SJSA1 (cell line): ENCODE measurements around the gene SLCO2A1. TPM values are rescaled to one million over a fixed set of nuclear protein-coding genes. Genes with fewer than 3 reads are reported as not detected.

Experiments used
- DNase-seq, 2 experiments: peaks; one replicate each; pipeline ENCODE4 v3.0.0-alpha.2; 2015 to 2020; ENCODE audit warnings: low spot score in 2 of 2, low read depth in 1 of 2
- H3K27ac ChIP-seq: fragments of 250-450 bp; sonication (Bioruptor Pico); 2 replicates; pipeline ENCODE4 v1.5.1; 2020; ENCODE audit warnings: mild to moderate bottlenecking, moderate library complexity
- H3K27me3 ChIP-seq: fragments of 250-450 bp; sonication (Bioruptor Pico); replicated peaks from 2 replicates; pipeline ENCODE4 v1.5.1; 2020; ENCODE audit warnings: mild to moderate bottlenecking, moderate library complexity
- H3K36me3 ChIP-seq: fragments of 250-450 bp; sonication (Bioruptor Pico); 2 replicates; pipeline ENCODE4 v1.5.1; 2020; ENCODE audit warnings: mild to moderate bottlenecking
- H3K4me1 ChIP-seq: fragments of 250-450 bp; sonication (Bioruptor Pico); replicated peaks from 2 replicates; pipeline ENCODE4 v1.6.1; 2021; ENCODE audit warnings: mild to moderate bottlenecking
- H3K4me3 ChIP-seq: fragments of 250-450 bp; sonication (Bioruptor Pico); 2 replicates; pipeline ENCODE4 v1.5.1; 2020; ENCODE audit warnings: mild to moderate bottlenecking
- H3K9me3 ChIP-seq: fragments of 250-450 bp; sonication (Bioruptor Pico); replicated peaks from 2 replicates; pipeline ENCODE4 v1.5.1; 2020; ENCODE audit warnings: mild to moderate bottlenecking
- total RNA-seq: library from RNA; depleted of rRNA; stranded (reverse); fragments of >200 nt; shearing (Covaris generic); gene quantifications from 2 replicates; pipeline ENCODE4 v1.2.3, GENCODE V29; 2014

Gene SLCO2A1
- total RNA-seq, 1 experiment from 2014 or later: 0.16 TPM

DNA sequence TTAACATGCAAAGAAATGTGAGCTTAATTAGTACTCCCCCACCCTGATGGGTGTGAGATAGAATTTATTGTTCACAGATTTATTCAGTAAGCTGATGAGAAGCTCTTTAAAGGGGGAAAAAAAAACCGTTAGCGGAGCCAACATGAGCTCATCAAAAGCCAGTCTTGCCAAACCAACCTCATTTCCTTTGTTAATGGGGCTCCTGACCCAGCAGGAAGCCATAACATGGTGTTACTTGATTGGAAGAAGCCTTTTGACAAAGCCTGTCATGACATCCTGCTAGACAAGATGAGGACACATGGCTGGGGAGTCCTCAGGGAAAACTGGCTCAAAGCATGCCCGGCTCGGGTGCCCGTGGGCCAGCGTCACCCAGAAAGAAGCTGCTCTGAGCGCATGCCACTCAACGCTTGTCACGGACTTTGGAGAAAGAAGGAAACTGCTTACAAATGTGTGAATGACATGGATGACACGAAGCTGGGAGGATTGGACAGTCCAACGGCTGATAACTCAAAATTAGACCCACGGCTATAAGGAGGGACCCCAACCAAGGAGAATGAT is 64.6 kb downstream of the SLCO2A1 start:
- Histone ChIP-seq H3K4me3 (no peak overlapping the region), H3K36me3 (no peaks in the 10 kb centered on the region), H3K4me1 (no peaks in the 10 kb centered on the region), H3K9me3 (no peaks in the 10 kb centered on the region), H3K27me3 (no peaks in the 10 kb centered on the region), H3K27ac (no peak overlapping the region)
- DNase-seq: no peak

DNA sequence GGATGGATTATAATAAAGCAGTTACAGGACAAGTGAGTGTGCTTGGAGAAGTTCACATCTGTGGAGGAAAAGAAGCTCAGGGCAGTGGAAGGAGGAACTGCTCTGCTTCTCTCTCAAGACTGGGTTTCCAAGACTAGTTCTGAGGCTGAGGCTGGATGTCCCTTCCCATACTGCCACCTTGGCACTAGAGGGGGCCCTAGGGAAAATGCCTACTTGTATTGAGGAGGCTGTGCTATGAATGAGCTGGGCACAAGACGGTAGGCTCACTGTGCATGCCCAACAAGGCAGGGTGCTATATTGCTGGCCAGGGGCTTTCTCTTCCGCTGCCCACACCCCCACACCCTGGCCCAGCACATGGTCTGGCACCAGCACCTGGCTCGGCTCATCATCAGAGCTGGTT is 65.2 kb downstream of the SLCO2A1 start:
- H3K27me3 ChIP-seq: no peaks in the 10 kb centered on the region
- no peaks in the 10 kb centered on the region for H3K4me1 ChIP-seq
- DNase-seq: no peak
- no peak overlapping the region for H3K27ac ChIP-seq
- no peaks in the 10 kb centered on the region for H3K9me3 ChIP-seq
- H3K4me3 ChIP-seq: no peak overlapping the region
- H3K36me3 ChIP-seq: no peaks in the 10 kb centered on the region

- Histone ChIP-seq H3K4me3 (no peak overlapping the region), H3K27ac (no peak overlapping the region), H3K36me3 (no peaks in the 10 kb centered on the region), H3K9me3 (no peaks in the 10 kb centered on the region), H3K4me1 (no peaks in the 10 kb centered on the region), H3K27me3 (no peaks in the 10 kb centered on the region)
- DNase-seq: no peak
Observed at GRCh38 chr3:133963657-133964396, 65.9 kb downstream of the SLCO2A1 start.

- Histone ChIP-seq H3K27ac (no peak overlapping the region), H3K4me1 (no peaks in the 10 kb centered on the region), H3K27me3 (no peaks in the 10 kb centered on the region), H3K36me3 (no peaks in the 10 kb centered on the region), H3K4me3 (no peak overlapping the region), H3K9me3 (no peaks in the 10 kb centered on the region)
- no peak for DNase-seq
Observed at GRCh38 chr3:133962849-133963248, 66.9 kb downstream of the SLCO2A1 start.

GRCh38 chr3:133958071-133958805 is 71.5 kb downstream of the SLCO2A1 start:
- H3K27me3 ChIP-seq: no peaks in the 10 kb centered on the region
- H3K27ac ChIP-seq: no peak overlapping the region
- H3K4me1 ChIP-seq: no peaks in the 10 kb centered on the region
- DNase-seq: no peak
- no peaks in the 10 kb centered on the region for H3K36me3 ChIP-seq
- H3K4me3 ChIP-seq: no peak overlapping the region
- no peaks in the 10 kb centered on the region for H3K9me3 ChIP-seq

DNA sequence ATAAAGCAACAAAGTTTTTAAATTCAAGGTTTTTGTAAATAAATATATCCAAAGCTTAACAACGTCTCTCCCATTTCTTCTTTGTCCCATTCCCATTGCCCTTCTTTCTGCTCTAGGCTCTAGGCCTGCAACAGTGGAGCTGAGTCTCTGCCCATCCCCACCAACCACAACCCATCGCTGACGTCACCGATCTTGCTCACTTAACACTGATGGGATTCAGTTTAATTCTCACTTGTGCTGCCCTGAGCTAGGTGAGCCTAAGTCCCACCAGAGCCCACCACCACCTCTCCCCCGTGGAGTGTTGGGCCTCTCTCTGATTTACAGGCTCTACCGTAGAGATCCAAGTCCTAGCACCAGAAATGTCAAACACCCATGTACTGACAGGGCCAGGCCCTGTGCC is 72.7 kb downstream of the SLCO2A1 start:
- Histone ChIP-seq H3K4me1 (no peaks in the 10 kb centered on the region), H3K27ac (no peak overlapping the region), H3K4me3 (no peak overlapping the region), H3K36me3 (no peaks in the 10 kb centered on the region), H3K27me3 (no peaks in the 10 kb centered on the region), H3K9me3 (no peaks in the 10 kb centered on the region)
- no peak for DNase-seq

GRCh38 chr3:133956353-133956752 is 73.4 kb downstream of the SLCO2A1 start:
- Histone ChIP-seq H3K9me3 (no peaks in the 10 kb centered on the region), H3K27me3 (no peaks in the 10 kb centered on the region), H3K27ac (no peak overlapping the region), H3K36me3 (no peaks in the 10 kb centered on the region), H3K4me1 (no peaks in the 10 kb centered on the region), H3K4me3 (no peak overlapping the region)
- DNase-seq: no peak

DNA sequence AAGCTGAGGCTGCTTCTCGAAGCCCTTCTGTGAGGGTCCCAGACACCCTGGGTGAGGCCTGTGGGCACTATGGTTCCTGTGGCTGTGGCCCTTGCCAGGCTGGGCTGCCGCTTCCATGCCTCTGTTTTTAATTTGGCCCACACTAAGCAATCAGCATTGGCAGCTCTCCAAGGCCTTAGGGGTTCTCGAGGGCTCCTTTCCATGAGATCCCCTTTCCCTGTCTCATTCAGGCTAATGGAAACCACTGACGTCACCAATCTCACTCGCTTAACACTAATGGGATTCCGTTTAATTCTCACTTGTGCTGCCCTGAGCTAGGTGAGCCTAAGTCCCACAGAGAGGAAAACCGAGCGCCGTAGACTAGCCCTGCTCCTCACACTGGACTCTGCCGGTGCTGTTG is 73.8 kb downstream of the SLCO2A1 start:
- no peak overlapping the region for H3K27ac ChIP-seq

DNA sequence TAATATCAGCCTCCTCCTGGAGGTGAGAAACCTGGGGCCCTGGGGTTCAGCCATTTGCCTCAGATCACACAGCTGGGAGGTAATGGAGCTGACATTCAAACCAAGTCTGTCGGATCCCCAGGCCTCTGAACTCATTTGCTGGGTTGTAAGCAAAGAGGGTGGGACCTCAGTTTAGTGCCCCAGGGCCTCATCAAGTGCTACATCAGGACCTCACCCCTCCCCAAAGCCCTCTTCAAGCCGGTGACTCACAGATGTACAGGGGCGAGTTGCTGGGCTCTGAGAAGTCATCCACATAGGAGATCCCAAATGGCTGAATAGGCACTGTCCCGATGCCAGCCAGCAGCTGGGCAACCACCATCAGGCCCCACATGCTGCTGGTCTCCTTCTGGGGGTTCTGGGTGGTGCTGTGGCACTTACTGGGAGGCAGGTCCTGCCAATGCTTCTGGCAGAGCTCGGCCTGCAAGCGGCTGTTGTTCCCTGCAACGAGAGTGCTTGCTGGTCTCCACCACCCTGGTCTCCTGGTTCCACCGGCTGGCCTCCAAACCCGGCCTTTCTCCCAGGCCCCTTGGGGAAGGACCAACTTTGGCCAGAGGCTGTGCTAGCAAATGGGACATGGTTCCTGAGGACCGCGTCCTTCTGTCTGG is 74.9 kb downstream of the SLCO2A1 start:
- Histone ChIP-seq H3K36me3 (no peaks in the 10 kb centered on the region), H3K27ac (no peak overlapping the region), H3K9me3 (no peaks in the 10 kb centered on the region), H3K27me3 (no peaks in the 10 kb centered on the region), H3K4me1 (no peaks in the 10 kb centered on the region), H3K4me3 (no peak overlapping the region)
- no peak for DNase-seq

More for the DNA sequence above, 73.8 kb downstream of the SLCO2A1 start:
- Histone ChIP-seq H3K4me1 (no peaks in the 10 kb centered on the region), H3K9me3 (no peaks in the 10 kb centered on the region), H3K36me3 (no peaks in the 10 kb centered on the region), H3K4me3 (no peak overlapping the region), H3K27me3 (no peaks in the 10 kb centered on the region)
- DNase-seq: no peak

DNA sequence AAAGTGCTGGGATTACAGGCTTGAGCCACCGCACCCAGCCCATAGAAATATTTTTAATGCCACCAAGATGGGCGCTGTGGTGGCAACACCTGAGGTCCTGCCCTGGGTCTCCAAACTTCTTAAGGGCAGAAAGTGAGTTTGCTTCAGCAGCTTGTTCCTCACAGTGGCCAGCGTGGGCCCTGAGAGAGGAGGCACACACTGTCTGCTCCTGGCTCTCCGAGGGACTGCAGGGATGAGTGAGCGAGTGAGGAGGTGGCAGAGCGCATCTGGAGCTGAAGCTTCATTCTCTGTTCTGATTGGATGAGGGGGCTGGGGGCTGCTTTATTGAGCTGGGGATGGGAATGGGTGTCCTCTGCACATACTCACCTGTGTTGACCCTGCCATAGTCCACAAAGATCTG is 76.4 kb downstream of the SLCO2A1 start:
- DNase-seq: no peak
- Histone ChIP-seq H3K4me1 (peaks cover 3% of the 10 kb centered on the region; the same call in 1 of the 2 replicates), H3K27me3 (no peaks in the 10 kb centered on the region), H3K27ac (no peak overlapping the region), H3K4me3 (no peak overlapping the region), H3K9me3 (no peaks in the 10 kb centered on the region), H3K36me3 (no peaks in the 10 kb centered on the region)

GRCh38 chr3:133949438-133949837 is 80.3 kb downstream of the SLCO2A1 start:
- no peaks in the 10 kb centered on the region for H3K27me3 ChIP-seq
- H3K27ac ChIP-seq: no peak overlapping the region
- no peak overlapping the region for H3K4me3 ChIP-seq
- peaks cover 19% of the 10 kb centered on the region for H3K4me1 ChIP-seq
- DNase-seq: no peak
- H3K9me3 ChIP-seq: no peaks in the 10 kb centered on the region
- H3K36me3 ChIP-seq: no peaks in the 10 kb centered on the region

DNA sequence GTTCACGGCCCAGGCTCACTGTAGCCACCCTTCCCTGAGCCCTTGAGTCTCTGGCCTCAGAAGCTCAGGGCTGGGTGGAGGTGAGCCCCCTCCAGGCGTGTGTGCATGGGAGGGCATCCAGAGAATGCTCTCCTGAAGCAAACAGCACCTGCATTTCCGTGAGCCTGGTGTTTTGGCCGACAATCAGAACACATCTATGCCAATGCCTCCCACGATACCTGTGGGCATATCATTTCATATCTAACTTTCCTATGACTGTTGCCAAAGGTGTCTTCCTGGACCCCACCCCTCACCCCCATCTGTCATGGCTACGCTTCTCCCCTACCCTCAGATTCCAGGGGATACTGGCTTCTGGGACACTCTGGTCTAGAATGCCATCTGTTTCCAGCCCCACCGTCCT is 80.7 kb downstream of the SLCO2A1 start:
- H3K4me1 ChIP-seq: peaks cover 24% of the 10 kb centered on the region
- no peaks in the 10 kb centered on the region for H3K36me3 ChIP-seq
- DNase-seq: no peak
- H3K27ac ChIP-seq: no peak overlapping the region
- H3K27me3 ChIP-seq: no peaks in the 10 kb centered on the region
- no peak overlapping the region for H3K4me3 ChIP-seq
- no peaks in the 10 kb centered on the region for H3K9me3 ChIP-seq

- H3K4me3 ChIP-seq: no peak overlapping the region
- peaks cover 31% of the 10 kb centered on the region for H3K4me1 ChIP-seq
- H3K27ac ChIP-seq: no peak overlapping the region
- H3K27me3 ChIP-seq: no peaks in the 10 kb centered on the region
- H3K9me3 ChIP-seq: no peaks in the 10 kb centered on the region
- no peaks in the 10 kb centered on the region for H3K36me3 ChIP-seq
- DNase-seq: no peak
Observed at GRCh38 chr3:133948131-133948810, 81.5 kb downstream of the SLCO2A1 start.
